Measurements from ENCODE around the gene APEH.

Gene APEH

DNA sequence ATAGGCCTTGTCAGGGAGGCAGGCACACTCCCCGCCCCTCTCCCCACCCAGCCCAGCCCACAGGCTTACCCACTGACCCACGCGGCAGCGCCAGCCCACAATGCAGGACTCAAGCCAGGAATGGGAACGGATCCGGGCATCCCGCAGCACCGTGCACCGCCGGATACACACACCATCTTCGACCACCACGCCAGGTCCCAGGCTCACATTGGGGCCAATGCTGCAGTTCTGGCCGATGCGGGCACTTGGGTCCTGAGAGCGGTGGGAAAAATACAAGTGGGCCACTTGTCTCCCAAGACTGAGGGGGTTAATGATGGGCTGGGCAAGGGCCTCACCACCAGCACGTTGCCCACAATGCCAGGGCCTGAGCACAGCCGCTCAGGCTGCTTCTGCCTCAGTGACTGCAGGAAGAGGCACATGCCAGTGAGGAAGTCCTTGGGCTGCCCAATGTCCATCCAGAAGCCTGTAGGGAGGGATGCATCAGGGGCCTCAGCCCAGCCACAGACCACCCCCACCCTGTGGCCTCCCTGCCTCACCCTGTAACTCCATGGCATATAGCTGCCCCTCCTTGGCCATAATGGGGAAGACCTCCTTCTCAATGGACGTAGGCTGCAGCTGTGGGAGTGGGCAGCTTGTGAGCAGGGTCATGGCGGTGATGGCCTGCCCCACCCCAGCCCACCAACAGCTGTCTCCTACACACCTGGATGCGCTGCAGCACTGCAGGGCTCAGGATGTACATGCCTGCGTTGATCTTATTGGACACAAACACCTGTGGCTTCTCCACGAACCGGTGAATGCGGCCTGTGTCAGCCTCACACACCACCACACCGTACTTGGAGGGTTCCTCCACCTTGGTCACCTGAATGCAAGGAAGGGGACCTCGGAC lies 48.0 kb downstream of the APEH start:
- H3K4me3 Mint-ChIP-seq = peak overlapping the region; percentile 98
- H3K27me3 Mint-ChIP-seq (ENCODE audit: low read depth) = no peaks in the 10 kb centered on the region
- no peak for DNase-seq (ENCODE audit: low spot score)
- peaks cover 31% of the 10 kb centered on the region for H3K36me3 Mint-ChIP-seq (ENCODE audit: low read depth)
- peak overlapping the region; percentile 98 for H3K27ac Mint-ChIP-seq
- H3K4me1 Mint-ChIP-seq (ENCODE audit: low read depth) = peaks cover 32% of the 10 kb centered on the region
- no peaks in the 10 kb centered on the region for H3K9me3 Mint-ChIP-seq

DNA sequence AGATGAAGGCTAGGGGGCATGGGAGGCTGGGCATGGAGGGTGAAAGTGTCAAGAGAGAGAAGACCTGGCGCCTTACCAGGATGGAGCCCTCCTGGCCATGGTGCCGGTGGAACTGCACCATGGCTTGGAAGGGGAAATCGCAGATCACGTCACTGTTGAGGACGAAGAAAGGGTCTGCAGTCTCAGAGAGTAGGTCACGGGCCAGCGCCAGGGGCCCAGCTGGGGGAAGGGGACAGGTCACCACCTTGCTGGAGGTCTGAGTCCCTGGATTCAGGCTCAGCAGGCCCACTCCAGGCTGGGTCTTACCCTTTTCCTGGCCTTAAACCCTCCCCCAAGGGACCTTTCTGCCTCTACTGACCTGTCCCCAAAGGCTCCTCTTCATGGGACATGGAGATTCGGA lies 48.7 kb downstream of the APEH start:
- Mint-ChIP-seq H3K4me3 (peak overlapping the region; percentile 98), H3K27ac (peak overlapping the region; percentile 98), H3K4me1 (ENCODE audit: low read depth) (peaks cover 32% of the 10 kb centered on the region), H3K36me3 (ENCODE audit: low read depth) (peaks cover 33% of the 10 kb centered on the region), H3K9me3 (no peaks in the 10 kb centered on the region), H3K27me3 (ENCODE audit: low read depth) (no peaks in the 10 kb centered on the region)
- DNase-seq (ENCODE audit: low spot score) = no peak

DNA sequence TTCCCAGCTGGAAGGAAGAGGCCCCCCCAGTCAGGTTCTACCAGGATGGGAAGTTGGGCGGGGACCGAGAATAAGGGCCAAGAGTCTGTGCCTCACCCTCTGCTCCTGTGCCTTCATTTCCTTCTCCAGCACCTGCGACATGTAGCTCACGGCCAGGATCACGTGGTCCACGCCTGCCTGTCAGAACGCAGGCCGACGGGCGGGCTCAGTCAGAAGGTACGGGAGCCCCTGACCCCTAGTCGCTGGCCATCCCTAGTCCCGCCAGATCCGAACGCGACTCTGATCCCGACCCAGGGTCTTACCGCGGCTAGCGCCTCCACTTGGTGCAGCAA lies 49.1 kb downstream of the APEH start:
- peak; percentile 55 for DNase-seq (ENCODE audit: low spot score)
- Mint-ChIP-seq H3K27ac (peak overlapping the region; percentile 98), H3K4me3 (peak overlapping the region; percentile 98), H3K36me3 (ENCODE audit: low read depth) (peaks cover 33% of the 10 kb centered on the region), H3K4me1 (ENCODE audit: low read depth) (peaks cover 32% of the 10 kb centered on the region), H3K27me3 (ENCODE audit: low read depth) (no peaks in the 10 kb centered on the region), H3K9me3 (no peaks in the 10 kb centered on the region)

DNA sequence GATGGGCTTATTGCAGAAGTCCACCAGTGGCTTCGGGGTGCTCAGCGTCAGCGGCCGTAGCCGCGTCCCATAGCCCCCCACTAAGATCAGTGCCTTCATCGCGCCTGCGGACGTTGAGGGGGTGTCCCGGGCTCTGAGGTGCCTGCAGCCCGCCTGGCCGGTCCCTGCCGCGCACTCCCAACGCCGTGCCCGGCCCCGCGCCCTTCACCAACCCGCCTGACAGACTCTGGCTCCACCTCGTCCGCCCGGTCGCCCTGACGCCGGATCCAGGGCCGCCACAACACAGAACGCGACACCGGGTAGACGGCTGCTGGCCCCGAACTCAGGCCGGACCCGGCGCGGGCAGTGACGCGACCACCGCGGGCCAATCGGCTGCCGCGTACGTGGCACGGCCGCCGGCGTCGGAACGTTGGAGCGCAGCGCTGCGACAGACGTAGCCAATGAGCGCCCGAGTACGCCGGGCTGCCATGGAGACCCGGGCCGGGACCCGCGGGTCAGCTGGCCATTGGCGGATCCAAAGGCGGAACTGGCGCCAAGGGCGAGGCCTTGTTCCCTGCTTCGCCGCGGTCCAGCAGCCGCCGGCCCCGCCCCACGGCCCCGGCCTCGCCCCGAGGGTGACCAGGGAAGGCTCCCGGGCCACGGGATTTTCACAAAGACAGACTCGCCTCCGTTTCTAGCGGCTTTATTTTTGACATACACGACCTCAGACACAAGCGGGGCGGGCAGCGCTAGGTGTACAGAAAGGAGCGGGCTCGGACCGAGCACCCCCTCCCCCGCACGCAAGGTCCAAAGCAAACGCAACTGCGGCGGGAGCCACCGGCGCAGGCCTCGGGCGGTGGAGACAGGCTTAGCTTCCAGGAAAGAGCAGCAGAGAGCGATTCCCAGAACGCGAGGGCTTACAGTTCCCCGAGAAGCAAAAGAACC lies 49.7 kb downstream of the APEH start, which contains the start of gene GMPPB:
Gene GMPPB (minus strand): TSS at position 324 of the 924 bp plus-strand sequence. CDS start 225 bp downstream, at position 99.
- Mint-ChIP-seq H3K27me3 (ENCODE audit: low read depth) (no peaks in the 10 kb centered on the region), H3K9me3 (no peaks in the 10 kb centered on the region), H3K4me3 (peak within 1 kb of the TSS; percentile 98), H3K36me3 (ENCODE audit: low read depth) (peaks cover 29% of the 10 kb centered on the region), H3K27ac (peak within 1 kb of the TSS; percentile 98), H3K4me1 (ENCODE audit: low read depth) (peaks cover 27% of the 10 kb centered on the region)
- DNase-seq (ENCODE audit: low spot score) = peak; percentile 97

DNA sequence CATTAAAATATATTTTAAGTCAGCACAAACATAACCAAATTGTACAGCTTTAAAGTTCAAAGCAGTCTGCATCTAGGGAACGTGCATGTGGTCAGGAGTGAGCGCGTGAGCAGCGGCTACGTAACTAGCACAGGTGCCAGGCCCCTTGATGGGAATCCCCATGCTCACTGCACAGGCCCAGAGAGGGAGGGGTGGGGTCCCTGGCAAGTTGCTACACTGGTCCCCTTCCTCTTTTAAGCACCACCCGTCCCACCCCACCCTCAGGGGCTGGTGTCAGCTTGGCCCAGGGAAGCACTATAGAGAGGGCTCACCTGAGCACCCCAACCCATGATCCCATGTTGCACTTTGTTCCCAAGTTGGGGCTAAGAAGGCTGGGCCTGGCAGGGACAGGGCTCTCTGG lies 50.4 kb downstream of the APEH start:
- Mint-ChIP-seq H3K27me3 (ENCODE audit: low read depth) (no peaks in the 10 kb centered on the region), H3K4me1 (ENCODE audit: low read depth) (peaks cover 22% of the 10 kb centered on the region), H3K4me3 (peak overlapping the region; percentile 98), H3K36me3 (ENCODE audit: low read depth) (peaks cover 30% of the 10 kb centered on the region), H3K9me3 (no peaks in the 10 kb centered on the region), H3K27ac (peak overlapping the region; percentile 98)
- DNase-seq (ENCODE audit: low spot score) = no peak

DNA sequence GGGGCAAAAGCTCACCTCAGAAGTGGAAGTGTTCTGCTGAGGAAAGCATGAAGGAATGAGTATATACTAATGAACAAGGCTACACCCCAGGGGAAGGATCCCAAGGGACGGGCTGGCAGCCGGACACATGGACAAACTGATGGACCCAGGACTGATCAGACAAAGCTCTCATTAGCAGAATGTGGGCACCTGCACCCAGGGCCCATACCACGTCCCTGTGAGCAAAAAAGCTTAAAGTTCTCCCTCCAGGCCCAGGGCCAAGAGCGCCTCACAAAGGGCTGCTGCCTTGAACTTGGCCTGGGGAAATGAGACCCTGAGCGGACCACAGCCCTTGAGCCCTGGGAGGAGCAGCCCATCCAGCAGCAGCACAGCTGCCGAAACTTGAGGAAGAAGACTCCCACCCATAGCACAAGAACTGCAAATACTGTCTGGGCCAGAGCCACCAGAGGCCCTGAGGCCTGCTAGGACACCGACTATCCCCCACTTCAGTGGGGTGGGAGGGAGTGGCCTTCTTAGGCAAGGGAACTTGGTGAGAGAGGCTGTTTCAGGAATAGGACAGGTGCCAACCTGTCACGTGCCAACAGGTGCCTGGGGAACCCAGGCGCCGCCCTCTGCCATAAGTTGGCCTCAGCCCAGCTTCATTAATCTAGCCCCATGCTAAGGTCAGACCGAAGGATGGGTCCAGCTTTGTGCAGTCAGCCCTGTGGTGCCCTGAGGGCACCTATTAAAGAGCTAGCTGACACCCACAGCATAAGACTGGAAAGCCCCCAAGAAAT lies 51.9 kb downstream of the APEH start:
- Mint-ChIP-seq H3K4me3 (no peak overlapping the region), H3K27me3 (ENCODE audit: low read depth) (no peaks in the 10 kb centered on the region), H3K27ac (peak overlapping the region; percentile 38), H3K36me3 (ENCODE audit: low read depth) (peaks cover 28% of the 10 kb centered on the region), H3K9me3 (no peaks in the 10 kb centered on the region), H3K4me1 (ENCODE audit: low read depth) (peaks cover 17% of the 10 kb centered on the region)
- DNase-seq (ENCODE audit: low spot score) = no peak

DNA sequence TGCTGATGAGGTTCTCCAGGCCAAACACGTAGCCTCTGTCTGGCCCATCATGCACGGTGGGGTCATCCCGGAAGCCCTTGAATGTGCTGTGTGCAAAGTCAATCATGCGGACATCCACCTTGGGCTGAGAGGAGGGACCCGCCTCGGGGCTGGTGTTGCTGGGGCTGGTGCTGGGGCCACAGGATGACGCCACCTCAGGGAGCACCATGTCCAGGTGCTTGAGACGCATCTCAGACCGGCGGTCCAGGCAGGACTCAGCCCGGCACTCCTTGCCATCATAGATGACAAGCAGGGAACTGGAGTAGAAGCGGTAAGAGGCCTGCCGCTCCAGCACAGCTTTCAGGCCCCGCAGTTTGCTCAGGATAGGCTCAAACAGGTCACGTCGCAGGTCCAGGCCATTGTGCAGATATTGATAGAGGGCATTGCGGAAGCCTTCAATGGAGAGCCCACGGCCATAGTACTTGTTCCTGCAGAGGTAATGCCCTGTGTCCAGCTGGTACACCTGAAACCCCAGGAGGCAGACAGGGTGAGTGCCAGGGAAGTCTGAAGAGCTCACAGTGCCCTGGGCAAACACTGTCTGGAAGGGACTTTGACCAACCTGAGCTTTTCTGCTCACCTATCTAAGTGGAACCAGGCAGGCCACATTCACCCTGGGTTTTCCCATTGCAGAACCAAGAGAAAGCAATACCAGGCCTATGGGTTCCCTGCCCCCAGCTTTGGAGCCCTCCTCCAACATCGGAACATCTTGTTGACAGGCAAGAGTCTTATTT lies 53.2 kb downstream of the APEH start:
- H3K36me3 Mint-ChIP-seq (ENCODE audit: low read depth) = peaks cover 24% of the 10 kb centered on the region
- no peaks in the 10 kb centered on the region for H3K27me3 Mint-ChIP-seq (ENCODE audit: low read depth)
- H3K4me3 Mint-ChIP-seq = no peak overlapping the region

DNA sequence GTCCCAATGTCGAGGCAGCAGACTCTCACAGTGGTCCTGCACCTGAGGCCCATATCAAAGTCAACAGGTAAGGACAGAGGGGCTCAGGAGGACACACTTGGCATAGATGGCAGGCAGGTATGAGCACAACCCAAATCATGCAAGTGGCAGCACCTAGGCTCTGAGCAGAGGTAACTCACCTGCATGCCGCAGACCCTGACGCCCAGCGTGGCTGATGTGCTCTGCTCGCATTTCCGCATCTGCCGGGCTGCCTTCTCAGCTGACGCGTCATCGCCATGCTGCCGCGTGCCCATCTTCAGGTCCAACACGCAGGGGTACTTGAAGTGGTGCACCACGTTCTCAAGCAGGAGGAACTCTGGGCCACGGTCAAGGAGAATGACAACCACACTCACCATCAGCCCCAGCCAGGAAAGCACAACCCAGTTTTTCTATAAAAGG lies 53.8 kb downstream of the APEH start:
- no peak overlapping the region for H3K4me3 Mint-ChIP-seq
- H3K9me3 Mint-ChIP-seq = no peaks in the 10 kb centered on the region
- no peak for DNase-seq (ENCODE audit: low spot score)
- H3K27ac Mint-ChIP-seq = no peak overlapping the region
- H3K27me3 Mint-ChIP-seq (ENCODE audit: low read depth) = no peaks in the 10 kb centered on the region
- peaks cover 8% of the 10 kb centered on the region for H3K4me1 Mint-ChIP-seq (ENCODE audit: low read depth)
- H3K36me3 Mint-ChIP-seq (ENCODE audit: low read depth) = peaks cover 23% of the 10 kb centered on the region

More for the DNA sequence above, 53.2 kb downstream of the APEH start:
- H3K4me1 Mint-ChIP-seq (ENCODE audit: low read depth) = peaks cover 13% of the 10 kb centered on the region
- DNase-seq (ENCODE audit: low spot score) = no peak
- H3K27ac Mint-ChIP-seq = no peak overlapping the region
- H3K9me3 Mint-ChIP-seq = no peaks in the 10 kb centered on the region

DNA sequence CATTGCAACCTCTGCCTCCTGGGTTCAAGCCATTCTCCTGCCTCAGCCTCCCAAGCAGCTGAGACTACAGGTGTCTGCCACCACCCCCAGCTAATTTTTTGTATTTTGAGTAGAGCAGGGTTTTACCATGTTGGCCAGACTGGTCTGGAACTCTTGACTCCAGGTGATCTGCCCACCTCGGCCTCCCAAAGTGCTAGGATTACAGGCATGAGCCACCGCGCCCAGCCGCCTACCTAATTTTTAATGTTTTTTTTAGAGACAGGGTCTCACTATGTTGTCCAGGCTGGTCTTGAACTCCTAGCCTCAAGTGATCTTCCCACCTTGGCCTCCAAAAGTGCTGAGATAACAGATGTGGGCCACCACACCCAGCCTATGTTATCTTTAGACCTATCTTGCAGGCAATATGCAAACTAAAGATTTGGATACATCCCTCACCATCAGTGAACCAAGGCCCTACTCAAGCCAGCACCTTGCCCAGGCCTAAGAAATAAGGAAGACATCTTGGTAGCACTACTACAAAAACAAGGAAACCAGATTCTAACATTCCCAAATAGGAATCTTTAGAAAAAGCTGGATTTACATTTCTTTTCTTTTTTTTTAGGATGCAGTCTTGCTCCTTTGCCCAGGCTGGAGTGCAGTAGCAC lies 55.9 kb downstream of the APEH start:
- DNase-seq (ENCODE audit: low spot score) = no peak
- no peak overlapping the region for H3K27ac Mint-ChIP-seq
- H3K27me3 Mint-ChIP-seq (ENCODE audit: low read depth) = no peaks in the 10 kb centered on the region
- H3K4me1 Mint-ChIP-seq (ENCODE audit: low read depth) = no peaks in the 10 kb centered on the region
- peaks cover 20% of the 10 kb centered on the region for H3K36me3 Mint-ChIP-seq (ENCODE audit: low read depth)
- no peak overlapping the region for H3K4me3 Mint-ChIP-seq
- H3K9me3 Mint-ChIP-seq = no peaks in the 10 kb centered on the region

DNA sequence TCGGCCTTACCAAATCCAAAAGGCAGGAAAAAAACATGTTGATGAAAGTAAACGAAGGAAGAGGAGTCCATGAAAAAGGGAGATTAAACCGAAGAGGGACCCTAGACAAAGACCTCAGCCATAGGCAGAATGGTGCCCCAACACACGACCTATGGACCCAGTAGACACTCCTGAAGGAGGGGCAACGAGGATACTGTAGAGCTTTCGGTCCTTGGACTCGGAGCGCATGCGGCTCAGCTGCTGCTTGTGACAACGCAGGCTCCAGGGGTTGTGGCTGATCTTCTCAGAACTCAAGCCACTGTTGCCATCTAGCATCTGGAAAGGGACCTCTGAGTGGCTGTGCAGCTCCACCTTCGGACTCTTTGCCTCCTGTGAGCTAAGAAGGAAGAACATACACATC lies 58.4 kb downstream of the APEH start:
- no peaks in the 10 kb centered on the region for H3K27me3 Mint-ChIP-seq (ENCODE audit: low read depth)
- no peak overlapping the region for H3K27ac Mint-ChIP-seq
- peaks cover 32% of the 10 kb centered on the region for H3K36me3 Mint-ChIP-seq (ENCODE audit: low read depth)
- no peaks in the 10 kb centered on the region for H3K9me3 Mint-ChIP-seq
- no peak for DNase-seq (ENCODE audit: low spot score)
- no peak overlapping the region for H3K4me3 Mint-ChIP-seq
- no peaks in the 10 kb centered on the region for H3K4me1 Mint-ChIP-seq (ENCODE audit: low read depth)

DNA sequence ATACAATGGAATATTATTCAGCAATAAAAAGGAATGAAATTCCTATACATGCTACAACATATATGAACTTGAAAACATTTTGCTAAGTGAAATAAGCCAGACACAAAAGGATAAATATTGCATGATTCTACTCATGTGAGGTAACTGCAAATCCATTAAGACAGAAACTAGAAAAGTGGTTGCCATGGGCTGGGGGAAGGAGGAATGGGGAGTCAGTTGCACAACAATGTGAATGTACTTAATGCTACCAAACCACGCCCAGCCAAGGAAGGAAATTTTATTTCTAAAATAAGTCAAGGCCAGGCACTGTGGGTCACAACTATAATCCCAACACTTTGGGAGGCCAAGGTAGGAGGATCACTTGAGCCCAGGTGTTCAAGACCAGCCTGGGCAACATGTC lies 59.4 kb downstream of the APEH start:
- DNase-seq (ENCODE audit: low spot score) = no peak
- no peak overlapping the region for H3K4me3 Mint-ChIP-seq
- no peak overlapping the region for H3K27ac Mint-ChIP-seq
- peaks cover under 1% of the 10 kb centered on the region for H3K4me1 Mint-ChIP-seq (ENCODE audit: low read depth)
- H3K27me3 Mint-ChIP-seq (ENCODE audit: low read depth) = no peaks in the 10 kb centered on the region
- peaks cover 36% of the 10 kb centered on the region for H3K36me3 Mint-ChIP-seq (ENCODE audit: low read depth)
- no peaks in the 10 kb centered on the region for H3K9me3 Mint-ChIP-seq

Measured in T-helper 2 cell treated with Interferon-gamma antibody and Interleukin-4, amounts not matched to agents 5 μg/mL and 100 μg/mL, for 36 hours (primary cell).